Mesenchymal stem cell (in vitro differentiated cells and primary cell): ENCODE measurements around the gene CKB.

Experiments
- DNase-seq: peaks from one replicate; pipeline ENCODE4 v3.0.0-alpha.2; 2013
- H2AFZ ChIP-seq: one replicate; pipeline ENCODE4 v1.6.1; 2013; ENCODE audit warnings: low read depth, mild to moderate bottlenecking, control low read depth, inconsistent platforms, low read length, moderate library complexity
- H2AK5ac ChIP-seq: 2 replicates; pipeline ENCODE4 v1.6.1; 2013; ENCODE audit warnings: low read length, moderate library complexity, mild to moderate bottlenecking, inconsistent platforms; ENCODE audit not compliant: severe bottlenecking
- H2BK120ac ChIP-seq: one replicate; pipeline ENCODE4 v1.6.1; 2013; ENCODE audit warnings: low read depth, mild to moderate bottlenecking, inconsistent platforms, low read length, moderate library complexity
- H2BK12ac ChIP-seq, 2 experiments: one replicate each; pipeline ENCODE4 v1.6.1; 2013; ENCODE audit warnings: inconsistent platforms in 2 of 2, low read length in 2 of 2, mild to moderate bottlenecking in 2 of 2, moderate library complexity in 2 of 2, control low read depth in 1 of 2
- H2BK15ac ChIP-seq: one replicate; pipeline ENCODE4 v1.6.1; 2013; ENCODE audit warnings: mild to moderate bottlenecking, low read depth, inconsistent platforms; ENCODE audit not compliant: poor library complexity, severe bottlenecking
- H2BK5ac ChIP-seq: 2 replicates; pipeline ENCODE4 v1.6.1; 2013; ENCODE audit warnings: low read depth, mild to moderate bottlenecking, low read length, control low read depth, inconsistent platforms; ENCODE audit not compliant: poor library complexity, severe bottlenecking
- H3K14ac ChIP-seq, 2 experiments: one replicate each; pipeline ENCODE4 v1.6.1; 2013; ENCODE audit warnings: inconsistent platforms in 2 of 2, low read length in 2 of 2, control low read depth in 1 of 2, mild to moderate bottlenecking in 1 of 2, moderate library complexity in 1 of 2
- H3K18ac ChIP-seq, 2 experiments: one replicate each; pipeline ENCODE4 v1.6.1; 2013; ENCODE audit warnings: inconsistent platforms in 2 of 2, low read length in 2 of 2, control low read depth in 1 of 2, low read depth in 1 of 2, mild to moderate bottlenecking in 1 of 2
- H3K23ac ChIP-seq, 2 experiments: one replicate each; pipeline ENCODE4 v1.6.1; 2013; ENCODE audit warnings: inconsistent platforms in 2 of 2, low read length in 2 of 2, mild to moderate bottlenecking in 2 of 2, moderate library complexity in 2 of 2, control low read depth in 1 of 2
- H3K27ac ChIP-seq: 2 replicates; pipeline ENCODE4 v1.5.1; 2013; ENCODE audit warnings: mild to moderate bottlenecking, moderate library complexity, low read length, control low read depth, inconsistent platforms; ENCODE audit not compliant: poor library complexity, severe bottlenecking
- H3K27me3 ChIP-seq, 2 experiments: 2 replicates each; pipeline versions ENCODE4 v1.6.1 to v1.7.0; 2013; ENCODE audit warnings: low read length in 2 of 2, mild to moderate bottlenecking in 2 of 2, moderate library complexity in 2 of 2, control low read depth in 1 of 2, inconsistent platforms in 1 of 2; ENCODE audit not compliant: control insufficient read depth in 1 of 2, insufficient read depth in 1 of 2
- H3K36me3 ChIP-seq, 2 experiments: 2 replicates each; pipeline versions ENCODE4 v1.6.1 to v1.7.0; 2013; ENCODE audit warnings: low read length in 2 of 2, control low read depth in 1 of 2, inconsistent platforms in 1 of 2, low read depth in 1 of 2, mild to moderate bottlenecking in 1 of 2; ENCODE audit not compliant: insufficient read depth in 2 of 2, control insufficient read depth in 1 of 2
- H3K4ac ChIP-seq, 2 experiments: one replicate each; pipeline ENCODE4 v1.6.1; 2013; ENCODE audit warnings: inconsistent platforms in 2 of 2, low read length in 2 of 2, mild to moderate bottlenecking in 2 of 2, moderate library complexity in 2 of 2, control low read depth in 1 of 2, low read depth in 1 of 2
- H3K4me1 ChIP-seq: 2 replicates; pipeline ENCODE4 v1.6.1; 2013; ENCODE audit warnings: low read depth, low read length, control low read depth; ENCODE audit not compliant: control insufficient read depth, insufficient read depth
- H3K4me2 ChIP-seq: 2 replicates; pipeline ENCODE4 v1.6.1; 2013; ENCODE audit warnings: low read length, mild to moderate bottlenecking, inconsistent platforms; ENCODE audit not compliant: poor library complexity, severe bottlenecking
- H3K4me3 ChIP-seq, 2 experiments: 2 replicates each; pipeline versions ENCODE4 v1.5.1 to v1.7.0; 2013; ENCODE audit warnings: low read length in 2 of 2, mild to moderate bottlenecking in 2 of 2, control low read depth in 1 of 2, low read depth in 1 of 2; ENCODE audit not compliant: insufficient read depth in 1 of 2
- H3K79me1 ChIP-seq: replicated peaks from 2 replicates; pipeline ENCODE4 v1.6.1; 2013; ENCODE audit warnings: mild to moderate bottlenecking, control low read depth, low read length, inconsistent platforms; ENCODE audit not compliant: poor library complexity, severe bottlenecking
- H3K9ac ChIP-seq: 2 replicates; pipeline ENCODE4 v1.7.0; 2013; ENCODE audit warnings: mild to moderate bottlenecking, low read length, moderate library complexity
- H3K9me3 ChIP-seq: 2 replicates; pipeline ENCODE4 v1.7.0; 2013; ENCODE audit warnings: mild to moderate bottlenecking, low read length; ENCODE audit not compliant: control insufficient read depth
- H4K8ac ChIP-seq: one replicate; pipeline ENCODE4 v1.6.1; 2013; ENCODE audit warnings: inconsistent platforms, mild to moderate bottlenecking, low read length, moderate library complexity
- H4K91ac ChIP-seq: one replicate; pipeline ENCODE4 v1.6.1; 2013; ENCODE audit warnings: mild to moderate bottlenecking, low read length, inconsistent platforms
- WGBS: methylation state at CpG from one replicate; pipeline ENCODE4 v1.1.7; 2013; ENCODE audit warnings: mixed read lengths; 5-methylcytosine and 5-hydroxymethylcytosine counted together

The CKB gene

DNA sequence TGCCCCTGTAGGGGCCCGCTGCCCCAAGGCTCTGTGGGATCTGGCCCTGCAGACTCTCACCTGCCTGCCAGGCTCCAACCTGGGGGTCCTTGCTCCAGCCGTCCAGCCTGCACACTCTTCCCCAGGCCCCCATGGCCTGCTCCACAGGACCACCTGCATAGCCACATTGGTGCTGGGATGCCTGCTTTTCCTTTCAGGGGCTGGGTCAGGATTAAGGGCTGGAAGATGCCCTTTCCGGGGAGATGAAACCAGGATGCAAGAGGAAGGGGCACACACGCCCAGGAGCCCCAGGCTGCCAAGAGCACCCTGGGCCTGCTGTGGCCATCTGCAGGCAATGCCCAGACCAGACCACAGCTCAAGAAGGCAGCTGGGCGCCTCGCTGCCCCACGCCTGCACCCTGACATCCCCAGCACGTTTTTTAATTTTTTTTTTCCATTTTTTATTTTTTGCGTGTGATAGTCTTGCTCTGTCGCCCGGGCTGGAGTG is 24.9 kb upstream of the CKB start:
- H3K9me3 ChIP-seq, result no peaks in the 10 kb centered on the region
- no peak for DNase-seq
- H3K18ac ChIP-seq, result no peak overlapping the region
- no peak overlapping the region for H4K8ac ChIP-seq
- peaks cover 0 to 10% of the 10 kb centered on the region in 2 experiments for H3K36me3 ChIP-seq
- peaks cover 15% of the 10 kb centered on the region for H3K79me1 ChIP-seq
- H4K91ac ChIP-seq, result no peak overlapping the region
- H2AK5ac ChIP-seq, result no peak overlapping the region
- H3K23ac ChIP-seq, result no peak overlapping the region
- no peak overlapping the region for H2BK5ac ChIP-seq
- 83% methylated on average over 10 of the region's 11 CpGs for WGBS
- H3K9ac ChIP-seq, result no peak overlapping the region
- no peak overlapping the region for H2BK120ac ChIP-seq
- H3K4me3 ChIP-seq, result no peak overlapping the region
- H3K4me2 ChIP-seq, result no peak overlapping the region
- H2BK15ac ChIP-seq, result no peak overlapping the region
- peaks cover 53% of the 10 kb centered on the region for H3K4me1 ChIP-seq
- H3K27me3 ChIP-seq, result no peaks in the 10 kb centered on the region
- no peak overlapping the region for H3K4ac ChIP-seq
- no peak overlapping the region for H3K14ac ChIP-seq
- H2AFZ ChIP-seq, result no peak overlapping the region
- H3K27ac ChIP-seq, result no peak overlapping the region
- no peak overlapping the region for H2BK12ac ChIP-seq

GRCh38 chr14:103546652-103547454 is 24.2 kb upstream of the CKB start:
- Histone ChIP-seq H3K4me2 (no peak overlapping the region), H3K4me1 (peaks cover 54% of the 10 kb centered on the region), H3K4ac (no peak overlapping the region), H3K9me3 (no peaks in the 10 kb centered on the region), H3K23ac (no peak overlapping the region), H3K27me3 (no peaks in the 10 kb centered on the region), H3K27ac (no peak overlapping the region), H2AK5ac (peak overlapping the region; percentile 23), H3K14ac (no peak overlapping the region), H2BK5ac (no peak overlapping the region), H3K79me1 (peaks cover 15% of the 10 kb centered on the region), H2AFZ (no peak overlapping the region), H2BK12ac (no peak overlapping the region), H2BK120ac (no peak overlapping the region), H3K4me3 (no peak overlapping the region), H3K36me3 (peaks cover 0 to 10% of the 10 kb centered on the region in 2 experiments), H4K91ac (no peak overlapping the region), H2BK15ac (no peak overlapping the region), H3K9ac (no peak overlapping the region), H3K18ac (no peak overlapping the region), H4K8ac (no peak overlapping the region)
- 22% methylated on average over 21 of the region's 21 CpGs for WGBS
- DNase-seq, result peak; percentile 46

DNA sequence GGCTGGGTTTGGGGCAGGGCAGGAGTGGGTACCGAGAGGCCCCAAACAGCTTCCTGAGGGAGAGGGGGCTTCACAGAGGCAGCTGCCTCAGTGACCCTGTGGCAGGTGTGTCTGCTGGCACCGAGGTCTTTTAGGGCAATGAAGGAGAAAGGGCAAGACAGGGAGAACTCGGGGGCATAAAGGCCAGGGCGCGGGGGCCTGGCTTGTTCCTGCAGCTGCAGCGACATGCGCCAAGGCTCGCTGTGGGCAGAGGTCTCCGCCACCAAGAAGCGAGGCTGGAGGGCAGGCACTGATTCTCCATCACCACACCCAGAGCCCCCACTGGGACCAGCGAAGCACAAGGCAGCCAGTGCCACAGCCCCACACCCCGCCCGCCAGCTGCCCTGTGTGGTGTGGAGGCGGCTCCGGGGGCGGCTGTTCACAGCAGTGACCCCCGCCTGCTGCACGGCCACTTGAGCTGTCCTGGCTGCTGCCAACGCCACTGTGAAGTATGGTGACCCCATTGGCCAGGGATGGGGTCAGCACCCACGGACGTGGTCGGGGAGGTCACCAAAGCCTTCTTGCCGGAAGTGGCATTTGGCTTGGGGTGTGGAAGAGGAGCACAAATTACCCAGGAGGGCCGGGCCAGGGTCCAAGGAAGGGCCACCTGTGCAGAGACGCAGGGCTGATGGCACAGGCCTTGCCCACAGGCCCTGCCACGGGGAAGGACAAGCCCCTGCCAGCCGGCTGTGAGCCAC is 23.5 kb upstream of the CKB start:
- H4K91ac ChIP-seq, result no peak overlapping the region
- WGBS, result 81% methylated on average over 27 of the region's 27 CpGs

DNA sequence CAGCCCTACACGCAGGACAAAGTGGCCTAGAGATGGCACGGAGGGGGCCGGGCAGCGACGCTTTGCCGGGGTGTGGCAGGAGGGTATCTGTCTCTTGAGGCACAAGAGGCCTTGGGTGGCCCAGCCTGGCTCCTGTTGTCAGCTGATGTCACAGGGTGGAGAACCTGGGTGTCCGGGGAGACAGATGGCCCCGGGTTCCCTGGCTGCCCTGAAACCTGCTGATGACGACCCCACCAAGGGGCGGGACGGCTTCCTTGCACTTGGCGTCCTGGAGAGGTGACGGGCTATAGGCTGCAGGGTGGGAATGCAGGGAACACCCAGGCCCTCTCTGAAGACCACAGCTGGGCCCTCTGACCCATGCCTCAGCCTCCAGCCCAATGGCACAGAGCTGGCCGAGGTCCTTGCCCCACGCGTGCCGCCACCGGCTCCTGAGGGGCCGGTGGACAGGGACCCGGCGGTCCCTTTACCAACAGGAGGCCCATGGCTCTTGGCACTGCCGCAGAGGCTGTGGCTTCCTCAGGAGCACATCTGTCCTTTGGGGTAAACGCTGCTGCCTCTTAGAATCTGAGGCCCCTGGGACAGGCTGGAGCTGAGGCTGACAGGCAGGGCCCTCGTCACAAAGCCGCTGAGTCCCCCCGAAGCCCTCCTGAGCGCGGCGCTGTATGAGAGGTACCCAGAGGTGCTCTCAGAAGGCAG is 22.7 kb upstream of the CKB start:
- Histone ChIP-seq H2BK5ac (no peak overlapping the region), H3K27ac (no peak overlapping the region), H2AK5ac (no peak overlapping the region), H3K4me1 (peaks cover 54% of the 10 kb centered on the region), H3K18ac (no peak overlapping the region), H3K4me3 (no peak overlapping the region), H3K27me3 (no peaks in the 10 kb centered on the region), H3K9me3 (no peaks in the 10 kb centered on the region), H3K36me3 (peaks cover 0 to 10% of the 10 kb centered on the region in 2 experiments), H4K8ac (no peak overlapping the region), H3K9ac (no peak overlapping the region), H4K91ac (no peak overlapping the region), H3K4ac (no peak overlapping the region), H2BK120ac (no peak overlapping the region), H2AFZ (no peak overlapping the region), H3K23ac (no peak overlapping the region), H3K79me1 (peaks cover 15% of the 10 kb centered on the region), H3K14ac (no peak overlapping the region), H3K4me2 (no peak overlapping the region), H2BK12ac (no peak overlapping the region), H2BK15ac (no peak overlapping the region)
- DNase-seq, result no peak
- 88% methylated on average over 29 of the region's 29 CpGs for WGBS

More for the DNA sequence above, 23.5 kb upstream of the CKB start:
- H3K27ac ChIP-seq, result no peak overlapping the region
- no peak overlapping the region for H2AK5ac ChIP-seq
- H3K14ac ChIP-seq, result no peak overlapping the region
- peaks cover 15% of the 10 kb centered on the region for H3K79me1 ChIP-seq
- H3K4me2 ChIP-seq, result no peak overlapping the region
- no peaks in the 10 kb centered on the region for H3K9me3 ChIP-seq
- H3K9ac ChIP-seq, result no peak overlapping the region
- H2BK15ac ChIP-seq, result no peak overlapping the region
- no peak overlapping the region for H3K18ac ChIP-seq
- no peak overlapping the region for H4K8ac ChIP-seq
- no peak overlapping the region for H2BK12ac ChIP-seq
- H3K4me3 ChIP-seq, result no peak overlapping the region
- no peak overlapping the region for H2BK120ac ChIP-seq
- no peak overlapping the region for H2AFZ ChIP-seq
- no peak overlapping the region for H3K23ac ChIP-seq
- no peak for DNase-seq
- H3K4ac ChIP-seq, result no peak overlapping the region
- peaks cover 54% of the 10 kb centered on the region for H3K4me1 ChIP-seq
- H3K27me3 ChIP-seq, result no peaks in the 10 kb centered on the region
- H2BK5ac ChIP-seq, result no peak overlapping the region
- H3K36me3 ChIP-seq, result peaks cover 0 to 10% of the 10 kb centered on the region in 2 experiments
